Measurements from ENCODE around the gene RPL32.

The RPL32 gene

GRCh38 chr3:12830785-12831156 lies 10.6 kb downstream of the RPL32 start:
- no peak for DNase-seq

GRCh38 chr3:12829886-12830784 lies 11.2 kb downstream of the RPL32 start:
- no peak for DNase-seq

- no peak for DNase-seq
Observed at GRCh38 chr3:12829404-12829803, 12.0 kb downstream of the RPL32 start.

- no peak for DNase-seq
Observed at GRCh38 chr3:12828751-12829150, 12.6 kb downstream of the RPL32 start.

GRCh38 chr3:12825156-12825555 lies 16.2 kb downstream of the RPL32 start:
- DNase-seq = no peak

- DNase-seq = no peak
Observed at GRCh38 chr3:12824299-12824698, 17.1 kb downstream of the RPL32 start.

- DNase-seq = no peak
Observed at GRCh38 chr3:12822725-12823373, 18.5 kb downstream of the RPL32 start.

- no peak for DNase-seq
Observed at GRCh38 chr3:12818773-12819172, 22.6 kb downstream of the RPL32 start.

- DNase-seq = no peak
Observed at GRCh38 chr3:12818273-12818672, 23.1 kb downstream of the RPL32 start.

GRCh38 chr3:12817343-12817710 lies 24.0 kb downstream of the RPL32 start:
- no peak for DNase-seq

GRCh38 chr3:12816521-12817342 lies 24.6 kb downstream of the RPL32 start:
- DNase-seq = no peak

- DNase-seq = no peak
Observed at GRCh38 chr3:12815719-12816118, 25.6 kb downstream of the RPL32 start.

- DNase-seq = no peak
Observed at GRCh38 chr3:12815078-12815477, 26.3 kb downstream of the RPL32 start.

- DNase-seq = no peak
Observed at GRCh38 chr3:12813967-12814366, 27.4 kb downstream of the RPL32 start.

GRCh38 chr3:12812812-12813211 lies 28.6 kb downstream of the RPL32 start:
- no peak for DNase-seq

- DNase-seq = no peak
Observed at GRCh38 chr3:12810961-12811360, 30.4 kb downstream of the RPL32 start.

- peak; percentile 95 for DNase-seq
Observed at GRCh38 chr3:12810013-12810780, 31.2 kb downstream of the RPL32 start.

GRCh38 chr3:12809435-12809834 lies 31.9 kb downstream of the RPL32 start:
- DNase-seq = no peak

GRCh38 chr3:12809001-12809400 lies 32.4 kb downstream of the RPL32 start:
- DNase-seq = no peak

- DNase-seq = no peak
Observed at GRCh38 chr3:12808587-12808986, 32.8 kb downstream of the RPL32 start.

GRCh38 chr3:12807601-12808359 lies 33.6 kb downstream of the RPL32 start:
- no peak for DNase-seq

GRCh38 chr3:12807066-12807465 lies 34.3 kb downstream of the RPL32 start:
- no peak for DNase-seq

Data from activated CD4-positive, alpha-beta T cell treated with anti-CD3 and anti-CD28 coated beads for 48 hours (primary cell).